Transverse colon (tissue), 3 donors: Measurements from ENCODE around the gene SPECC1.

Experiments
- CTCF ChIP-seq, 5 experiments: fragments of 200-600 bp in 3 of 5; fragments of 450-650 bp in 2 of 5; sonication (generic) in 3 of 5; IDR thresholded peaks; 1 replicate in 2 of 5; 2 replicates in 3 of 5; pipeline ENCODE4 v1.5.1; 2016 to 2017; ENCODE audit warnings: antibody characterized with exemption in 5 of 5, inconsistent platforms in 3 of 5, mild to moderate bottlenecking in 2 of 5, moderate library complexity in 1 of 5
- POLR2A ChIP-seq: fragments of 450-650 bp; IDR thresholded peaks from one replicate; pipeline ENCODE4 v1.6.1; 2016; ENCODE audit warnings: antibody characterized with exemption, mild to moderate bottlenecking, moderate library complexity

DNA sequence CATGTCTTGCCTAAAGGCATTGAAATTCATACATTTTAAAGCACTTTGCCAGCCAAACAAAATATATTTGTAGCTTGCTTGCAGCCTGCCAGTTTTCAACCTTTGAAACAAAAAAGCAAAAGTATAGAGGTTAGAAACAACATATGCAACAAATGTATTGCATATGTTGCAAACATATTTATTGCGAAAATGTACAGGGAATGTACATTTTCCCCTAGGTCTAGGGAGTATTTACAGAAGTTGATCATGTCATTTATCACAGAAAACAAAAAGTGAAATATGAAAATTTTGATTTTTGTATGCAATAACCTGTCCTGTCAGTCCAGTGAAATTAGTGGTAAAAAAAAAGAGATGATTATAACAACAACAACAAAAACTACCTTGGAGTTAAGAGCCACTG is 171.5 kb downstream of the SPECC1 start:
- TF ChIP-seq POLR2A (no peak), CTCF (IDR thresholded peaks at IDR 0.05) (no peak)
